ENCODE results near the gene UBXN10. TPM values are rescaled to one million over a fixed set of nuclear protein-coding genes. Genes with fewer than 3 reads are reported as not detected.

Gene UBXN10
- total and polyA plus RNA-seq, 9 donors = 0.20 to 28.0 (median 1.5) TPM

GRCh38 chr1:20202166-20202565 lies 16.3 kb downstream of the UBXN10 start:
- no peaks in the 10 kb centered on the region for H3K36me3 ChIP-seq
- intact Hi-C loops (cut with DNase I) = loop anchor here in 1 of 4 donors (10.0 kb wide), 1 partner anchor 273 kb away; no protein-coding TSS in a partner anchor
- DNase-seq = no peak

GRCh38 chr1:20207546-20207945 lies 21.6 kb downstream of the UBXN10 start:
- no peaks in the 10 kb centered on the region for H3K9me3 ChIP-seq
- no peak for TF ChIP-seq CTCF (IDR thresholded peaks at IDR 0.05)
- TF ChIP-seq POLR2A (IDR thresholded peaks at IDR 0.05) = no peak
- TF ChIP-seq EP300 (IDR thresholded peaks at IDR 0.05) = no peak
- H3K4me3 ChIP-seq = no peak overlapping the region
- H3K4me1 ChIP-seq (ENCODE audit: insufficient read depth) = peaks cover 8% of the 10 kb centered on the region
- 67 to 86% (median 83%) methylated on average over 4 of the region's 4 CpGs for WGBS, 3 donors
- no peak for DNase-seq
- H3K27me3 ChIP-seq = no peaks in the 10 kb centered on the region
- no peaks in the 10 kb centered on the region for H3K36me3 ChIP-seq
- intact Hi-C loops (cut with DNase I) = loop anchor here in 1 of 4 donors (10.0 kb wide), 1 partner anchor 267 kb away; no protein-coding TSS in a partner anchor
- H3K27ac ChIP-seq = no peak overlapping the region

More at GRCh38 chr1:20202166-20202565, 16.3 kb downstream of the UBXN10 start:
- TF ChIP-seq CTCF (IDR thresholded peaks at IDR 0.05) = no peak
- no peak for TF ChIP-seq EP300 (IDR thresholded peaks at IDR 0.05)
- TF ChIP-seq POLR2A (IDR thresholded peaks at IDR 0.05) = no peak
- no peaks in the 10 kb centered on the region for H3K9me3 ChIP-seq
- no peak overlapping the region for H3K27ac ChIP-seq
- WGBS, 3 donors = 87 to 90% (median 90%) methylated on average over 5 of the region's 5 CpGs
- no peaks in the 10 kb centered on the region for H3K27me3 ChIP-seq
- H3K4me1 ChIP-seq (ENCODE audit: insufficient read depth) = no peaks in the 10 kb centered on the region
- H3K4me3 ChIP-seq = no peak overlapping the region

GRCh38 chr1:20209471-20209870 lies 23.6 kb downstream of the UBXN10 start:
- Histone ChIP-seq H3K4me1 (ENCODE audit: insufficient read depth) (peaks cover 12% of the 10 kb centered on the region), H3K27me3 (no peaks in the 10 kb centered on the region), H3K4me3 (no peak overlapping the region), H3K9me3 (no peaks in the 10 kb centered on the region), H3K27ac (no peak overlapping the region), H3K36me3 (no peaks in the 10 kb centered on the region)
- no peak for DNase-seq
- intact Hi-C loops (cut with DNase I) = loop anchor here in 1 of 4 donors (10.0 kb wide), 1 partner anchor 265 kb away; no protein-coding TSS in a partner anchor
- TF ChIP-seq POLR2A (IDR thresholded peaks at IDR 0.05) = no peak
- no peak for TF ChIP-seq CTCF (IDR thresholded peaks at IDR 0.05)
- TF ChIP-seq EP300 (IDR thresholded peaks at IDR 0.05) = no peak
- WGBS, 3 donors = 57 to 76% (median 74%) methylated on average over 4 of the region's 4 CpGs

DNA sequence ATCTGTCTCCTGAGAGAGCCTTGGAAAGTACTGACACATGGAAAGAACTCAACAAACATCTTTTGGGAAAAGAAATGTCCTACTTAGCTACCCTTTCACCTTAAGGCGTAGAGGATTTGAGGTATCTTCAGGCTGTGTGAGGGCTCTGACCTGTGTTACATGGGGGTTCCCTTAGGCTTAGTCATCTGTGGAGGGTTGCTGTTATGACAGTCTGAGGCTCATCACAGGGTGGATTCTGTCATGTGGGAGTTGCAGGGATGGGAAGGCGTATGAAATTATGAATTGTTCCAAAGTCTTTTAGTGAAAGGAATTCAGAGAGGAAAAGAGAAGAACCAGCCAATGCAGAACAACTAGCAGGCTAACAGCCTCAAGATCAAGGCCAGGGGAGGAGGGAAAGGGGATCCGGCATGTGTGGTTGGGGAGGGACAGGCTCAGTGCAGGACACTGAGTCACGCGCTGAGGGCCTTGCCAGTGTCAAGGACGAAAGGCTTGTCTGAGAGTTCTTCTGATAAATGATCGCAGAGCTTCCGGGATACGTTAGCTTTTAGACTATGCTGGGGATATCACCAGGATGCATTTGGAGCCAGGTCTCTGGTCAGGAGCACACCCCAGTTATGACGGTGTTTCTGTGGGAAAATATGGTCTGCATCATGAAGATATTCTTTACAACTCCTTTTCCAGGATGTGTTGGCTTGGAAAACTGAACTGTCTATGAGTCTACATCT lies 25.0 kb downstream of the UBXN10 start:
- no peak for TF ChIP-seq CTCF (IDR thresholded peaks at IDR 0.05)
- TF ChIP-seq POLR2A (IDR thresholded peaks at IDR 0.05) = no peak
- no peak for TF ChIP-seq EP300 (IDR thresholded peaks at IDR 0.05)
- Histone ChIP-seq H3K27me3 (no peaks in the 10 kb centered on the region), H3K27ac (peak overlapping the region; percentile 2 to 49), H3K36me3 (no peaks in the 10 kb centered on the region), H3K4me3 (no peak overlapping the region), H3K9me3 (no peaks in the 10 kb centered on the region), H3K4me1 (ENCODE audit: insufficient read depth) (peaks cover 12% of the 10 kb centered on the region)
- WGBS, 3 donors = 7 to 18% (median 11%) methylated on average over 10 of the region's 10 CpGs
- intact Hi-C loops (cut with DNase I) = loop anchor here in 3 of 4 donors (5.0 to 10.0 kb wide), 2 partner anchors 281 to 284 kb away; no protein-coding TSS in a partner anchor
- DNase-seq = peak; percentile 60 to 80 (median 77)
